GM20000 (cell line): Measurements from ENCODE around the gene ATXN7L1.

Source experiments
- DNase-seq: peaks from one replicate; pipeline ENCODE4 v3.0.0; 2012; ENCODE audit warnings: low spot score
- CTCF ChIP-seq: IDR thresholded peaks from 2 replicates; pipeline ENCODE4 v1.5.1; 2012; ENCODE audit warnings: mild to moderate bottlenecking, control low read depth; ENCODE audit errors: extremely low read depth, missing control alignments

Gene ATXN7L1

GRCh38 chr7:105841866-105842265 is 34.5 kb downstream of the ATXN7L1 start:
- no peak for TF ChIP-seq CTCF
- DNase-seq: no peak

- no peak for DNase-seq
- no peak for TF ChIP-seq CTCF
Measured at GRCh38 chr7:105840981-105841749, 35.2 kb downstream of the ATXN7L1 start.

- DNase-seq: no peak
- TF ChIP-seq CTCF: no peak
Measured at GRCh38 chr7:105839266-105839665, 37.1 kb downstream of the ATXN7L1 start.

- DNase-seq: no peak
- TF ChIP-seq CTCF: no peak
Measured at GRCh38 chr7:105838627-105839231, 37.7 kb downstream of the ATXN7L1 start.

GRCh38 chr7:105837765-105838626 is 38.4 kb downstream of the ATXN7L1 start:
- no peak for TF ChIP-seq CTCF
- DNase-seq: no peak

- DNase-seq: no peak
- no peak for TF ChIP-seq CTCF
Measured at GRCh38 chr7:105835441-105835840, 41.0 kb downstream of the ATXN7L1 start.
